NCI-H1105 treated with DMSO at 0.1 percent for 48 hours (cell line): ENCODE data around the gene NDC80.
"Not testable (repeated sequence)": the region's sequence is repeated elsewhere in the genome, so short reads cannot be mapped to it uniquely, and the experiment has no call there.

Experiments used
- DNase-seq: peaks from one replicate; lab custom pipeline; 2025; lab: John Stamatoyannopoulos, UW

NDC80 gene

DNA sequence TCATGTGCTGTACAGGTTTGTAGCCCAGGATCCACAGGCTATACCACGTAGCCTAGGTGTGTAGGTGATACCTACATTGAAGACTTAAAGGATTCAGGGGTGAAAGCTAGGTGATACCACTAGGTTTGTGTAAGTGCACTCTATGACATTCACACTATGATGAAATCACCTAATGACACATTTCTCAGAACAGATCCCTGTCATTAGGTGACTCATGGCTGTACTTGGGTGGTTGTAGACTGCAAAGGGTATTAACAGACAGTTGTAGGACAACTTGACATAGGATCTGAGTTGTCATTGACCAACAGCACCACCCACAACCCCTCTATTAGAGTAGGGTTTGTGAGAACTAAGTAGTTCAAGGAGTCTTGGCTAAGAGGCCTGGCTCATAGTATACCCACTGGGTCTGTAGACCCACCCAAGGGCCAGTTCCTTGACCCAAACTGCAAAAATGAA is 56.5 kb downstream of the NDC80 start:
- DNase-seq = no peak

DNA sequence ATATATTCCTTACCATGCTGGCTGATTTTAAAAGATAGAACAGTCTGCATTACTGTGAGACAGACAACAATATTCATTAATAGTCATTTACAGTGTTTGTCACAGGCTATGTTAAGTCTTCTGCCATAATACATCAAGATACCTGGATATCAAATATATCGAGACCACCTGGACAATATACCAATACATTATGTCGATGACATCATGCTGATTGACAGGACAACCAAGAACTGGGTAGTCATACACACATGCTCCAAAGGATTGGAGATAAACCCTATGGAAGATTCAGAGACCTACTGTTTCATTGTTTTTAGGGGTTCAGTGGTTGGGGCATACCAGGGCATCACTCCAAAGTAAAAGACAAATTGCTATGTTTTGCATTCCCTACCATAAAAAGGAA is 57.6 kb downstream of the NDC80 start:
- no peak for DNase-seq

DNA sequence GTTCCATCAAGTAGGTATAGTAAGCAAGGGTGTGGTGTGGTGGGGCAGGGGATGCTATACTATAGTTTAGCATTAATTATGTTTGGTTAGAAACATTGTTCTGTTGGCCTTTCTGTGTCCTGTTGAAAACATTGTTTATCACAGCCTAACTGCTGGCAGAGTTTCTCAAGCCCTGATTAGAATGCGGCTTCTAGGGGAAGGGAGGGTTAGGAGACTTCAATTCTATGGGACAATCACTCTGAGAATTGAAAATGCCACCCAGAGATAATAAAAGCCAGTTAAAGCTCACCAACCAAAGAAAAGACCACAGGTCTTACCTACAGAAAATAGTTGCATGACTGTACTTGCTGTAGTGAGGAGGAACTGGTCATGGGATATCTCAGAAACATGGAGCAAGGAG is 64.2 kb downstream of the NDC80 start:
- DNase-seq = no peak

DNA sequence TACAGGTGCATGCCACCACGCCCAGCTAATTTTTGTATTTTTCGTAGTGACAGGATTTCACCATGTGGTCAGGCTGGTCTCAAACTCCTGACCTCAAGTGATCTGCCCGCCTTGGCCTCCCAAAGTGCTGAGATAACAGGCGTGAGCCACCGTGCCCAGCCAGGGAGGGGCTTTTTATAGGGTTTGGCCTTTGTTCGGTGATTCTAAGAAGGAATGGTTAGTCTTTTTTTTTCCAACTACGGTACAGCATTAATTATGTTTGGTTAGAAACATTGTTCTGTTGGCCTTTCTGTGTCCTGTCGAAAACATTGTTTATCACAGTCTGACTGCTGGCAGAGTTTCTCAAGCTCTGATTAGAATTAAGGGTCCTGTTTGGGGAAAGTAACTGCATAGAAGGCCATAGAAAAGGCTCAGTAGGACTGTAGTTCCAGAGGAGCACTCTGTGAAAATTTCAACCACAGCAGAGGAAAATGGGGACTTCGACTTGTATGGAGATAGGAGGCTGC is 64.8 kb downstream of the NDC80 start:
- no peak for DNase-seq

DNA sequence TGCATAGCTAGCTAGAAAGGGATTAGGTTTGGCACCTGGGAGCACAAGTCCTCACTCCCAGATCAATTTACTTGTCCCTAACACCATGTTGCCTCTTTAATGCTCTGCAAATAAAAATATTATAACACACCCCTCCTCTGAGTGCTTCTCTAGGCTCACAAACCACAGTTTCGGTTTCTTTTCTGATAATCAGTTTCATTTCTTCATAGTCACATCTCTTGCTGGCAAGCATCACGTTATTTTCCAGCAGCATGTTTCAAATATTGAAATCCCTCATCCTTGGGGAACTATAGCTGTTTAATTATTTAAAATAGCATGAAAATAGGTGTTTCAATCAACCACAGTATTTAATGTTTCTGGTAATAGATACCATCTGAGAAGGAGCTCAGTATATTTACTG is 70.3 kb downstream of the NDC80 start:
- DNase-seq = no peak

DNA sequence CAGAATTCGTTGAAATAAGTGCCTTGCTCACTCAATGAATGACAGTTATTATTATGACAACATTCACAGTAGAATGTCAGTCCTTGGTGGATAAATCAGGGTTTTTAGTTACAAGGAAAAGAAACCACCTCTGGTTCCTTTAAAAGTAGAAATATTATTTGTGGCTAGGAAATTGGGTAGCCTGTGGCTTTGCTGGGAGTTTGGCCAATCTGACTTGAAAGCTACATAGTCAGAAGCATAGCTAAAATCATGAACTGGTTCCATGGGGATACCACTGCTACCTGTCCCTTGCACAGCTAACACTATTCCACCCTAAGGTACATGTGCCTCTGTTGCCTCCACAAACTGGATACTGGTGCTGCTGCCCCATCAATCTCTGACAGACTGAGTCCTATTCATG is 71.4 kb downstream of the NDC80 start:
- no peak for DNase-seq

DNA sequence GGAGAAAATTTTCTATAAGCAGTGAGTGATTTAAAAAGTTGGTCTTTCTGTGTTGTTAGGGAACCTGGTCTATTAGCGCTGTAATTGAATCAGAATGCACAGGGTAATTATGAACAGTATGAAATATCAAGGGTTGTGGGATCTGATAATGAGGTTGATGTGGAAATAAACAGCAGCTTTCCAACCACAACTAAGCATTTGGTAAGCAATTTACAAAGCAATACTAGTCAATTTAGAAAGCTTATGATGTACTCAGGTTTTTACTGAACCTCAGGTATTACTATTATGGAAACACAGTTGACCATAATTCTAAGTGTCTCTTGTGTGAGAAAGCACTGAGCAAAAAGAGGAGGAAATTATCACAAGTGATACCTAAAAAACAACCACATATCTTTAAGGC is 73.2 kb downstream of the NDC80 start:
- DNase-seq = no peak

DNA sequence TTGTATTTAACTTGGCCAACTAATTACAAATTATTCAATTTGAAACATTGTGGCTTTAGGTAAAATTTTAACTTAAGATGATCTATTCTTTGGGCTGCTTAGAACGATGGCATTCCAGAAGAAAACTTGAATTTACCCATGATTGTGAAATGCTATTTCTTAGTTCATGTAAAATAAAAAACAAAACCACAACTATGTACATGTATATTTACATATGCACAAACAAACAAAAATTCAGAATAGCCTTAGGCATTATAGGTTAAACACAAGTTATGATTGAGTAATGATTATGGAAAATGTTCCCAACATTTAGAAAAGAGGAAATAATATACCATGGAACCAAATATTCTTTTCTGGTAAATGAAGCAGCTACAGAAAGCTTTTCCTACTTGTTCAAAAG is 80.6 kb downstream of the NDC80 start:
- DNase-seq = no peak

DNA sequence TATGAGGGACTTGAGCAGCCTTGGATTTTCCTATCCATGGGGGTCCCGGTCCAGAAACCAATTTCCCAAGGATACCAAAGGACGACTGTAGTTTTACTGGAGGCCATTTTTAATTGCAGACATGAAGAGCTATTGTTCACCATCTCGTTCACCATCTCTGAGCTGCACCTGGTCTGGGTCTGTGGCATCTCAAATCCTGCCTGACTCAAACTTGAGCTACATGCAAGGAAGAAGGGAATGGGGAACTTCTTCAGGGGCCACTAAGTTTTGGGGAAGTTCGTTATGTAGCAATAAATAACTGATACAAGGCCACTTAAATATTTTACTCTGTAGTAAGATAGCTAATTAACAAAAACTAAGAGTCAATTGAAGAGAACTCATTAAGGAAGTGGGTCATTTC is 82.1 kb downstream of the NDC80 start:
- no peak for DNase-seq

DNA sequence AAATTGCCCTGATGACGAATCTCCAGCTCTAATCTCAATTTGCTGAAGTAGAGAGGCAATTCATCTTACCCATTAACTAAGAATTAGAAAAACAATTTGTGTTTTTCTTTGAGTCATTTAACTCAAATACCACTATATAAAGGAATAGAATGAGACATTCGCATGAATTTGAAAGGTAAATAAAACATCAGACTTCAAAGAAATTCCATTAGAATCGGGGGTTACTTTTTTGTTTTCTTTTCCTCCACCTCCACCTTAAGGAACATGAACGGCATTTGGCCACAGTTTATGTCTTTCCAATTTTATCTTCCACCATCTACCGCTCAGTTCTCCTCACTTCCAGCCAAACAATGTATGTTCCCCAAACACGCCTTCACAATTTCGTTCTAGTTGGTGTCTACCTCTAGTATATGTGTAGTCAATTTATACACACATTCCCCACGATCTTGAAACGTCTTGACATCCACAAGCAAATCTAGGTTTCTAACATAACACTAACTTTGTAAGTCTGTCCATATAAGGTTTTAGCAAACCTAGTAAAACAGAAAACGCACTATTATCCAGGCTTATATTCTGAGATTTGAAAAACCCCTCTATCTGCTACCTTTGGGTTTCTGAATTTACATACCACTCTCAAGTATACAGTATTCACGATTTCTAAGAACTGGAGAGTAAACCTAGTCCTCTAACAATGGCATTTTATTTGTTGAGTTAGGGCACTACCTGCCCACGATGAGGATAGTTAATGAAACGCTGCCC is 83.0 kb downstream of the NDC80 start:
- DNase-seq = no peak

DNA sequence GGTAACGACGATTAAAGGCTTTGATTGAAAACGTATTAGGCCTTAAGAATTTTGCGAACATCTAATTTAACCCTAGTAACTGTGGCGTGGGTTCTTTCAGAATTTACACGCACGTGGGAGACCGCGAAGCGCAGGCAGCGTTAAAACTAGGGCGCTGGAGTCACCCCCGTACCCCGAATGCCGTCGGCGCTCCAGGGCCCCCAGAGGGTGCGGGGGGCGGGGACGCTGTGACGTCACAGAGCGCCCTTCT is 83.5 kb downstream of the NDC80 start:
- no peak for DNase-seq

DNA sequence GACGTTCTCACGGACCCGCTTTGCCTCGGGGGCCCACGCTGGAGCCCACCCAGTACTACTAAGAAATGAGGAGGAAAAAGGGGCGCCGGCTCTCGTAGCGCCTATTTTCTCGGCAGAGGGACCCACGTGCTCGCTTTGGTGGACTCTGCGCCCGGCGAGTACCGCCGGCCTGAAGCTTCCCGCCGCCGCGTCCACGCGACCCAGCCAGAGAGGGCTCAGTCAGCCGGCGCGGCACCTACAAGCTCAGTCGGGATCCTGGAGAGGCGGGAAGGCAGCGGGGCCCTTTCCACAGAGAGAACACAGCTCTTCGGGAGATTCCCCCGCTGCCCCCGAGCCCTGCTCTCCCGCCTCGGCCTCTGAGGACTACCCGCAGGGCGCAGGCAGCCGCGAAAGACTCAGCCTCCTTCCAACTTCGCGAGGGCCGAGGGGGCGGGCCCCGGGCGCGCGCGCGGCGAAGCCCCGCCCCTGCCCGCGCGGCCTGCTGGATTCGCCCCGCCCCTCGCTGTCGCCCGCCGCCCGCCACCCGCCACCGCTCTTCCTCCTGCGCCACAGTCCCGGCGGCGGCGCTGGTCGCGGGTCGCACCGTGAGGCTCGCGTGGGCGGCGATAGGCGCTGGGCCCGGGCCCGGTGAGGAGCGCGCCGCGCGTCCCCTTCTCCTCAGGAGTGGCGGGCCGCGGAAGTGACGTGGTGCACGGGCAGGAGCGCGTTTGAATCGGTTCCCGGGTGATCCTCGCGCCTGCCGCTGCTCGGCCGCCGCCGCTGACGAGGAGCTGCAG is 84.0 kb downstream of the NDC80 start, which contains the start of gene SMCHD1:
Gene SMCHD1, plus strand, starts transcription at position 549 of the 776 bp plus-strand sequence. CDS start 350 bp downstream, outside the sequence.
- DNase-seq = peak; percentile 60

DNA sequence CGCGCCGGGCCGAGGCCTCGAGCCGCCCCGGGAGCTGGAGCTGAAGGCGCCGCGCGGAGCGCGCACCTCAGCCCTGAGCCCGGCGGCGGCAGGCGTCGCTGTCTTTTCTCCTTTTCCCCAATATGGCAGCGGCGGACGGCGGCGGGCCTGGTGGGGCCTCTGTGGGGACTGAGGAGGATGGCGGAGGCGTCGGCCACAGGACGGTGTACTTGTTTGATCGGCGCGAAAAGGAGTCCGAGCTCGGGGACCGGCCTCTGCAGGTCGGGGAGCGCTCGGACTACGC is 84.5 kb downstream of the NDC80 start:
- no peak for DNase-seq

DNA sequence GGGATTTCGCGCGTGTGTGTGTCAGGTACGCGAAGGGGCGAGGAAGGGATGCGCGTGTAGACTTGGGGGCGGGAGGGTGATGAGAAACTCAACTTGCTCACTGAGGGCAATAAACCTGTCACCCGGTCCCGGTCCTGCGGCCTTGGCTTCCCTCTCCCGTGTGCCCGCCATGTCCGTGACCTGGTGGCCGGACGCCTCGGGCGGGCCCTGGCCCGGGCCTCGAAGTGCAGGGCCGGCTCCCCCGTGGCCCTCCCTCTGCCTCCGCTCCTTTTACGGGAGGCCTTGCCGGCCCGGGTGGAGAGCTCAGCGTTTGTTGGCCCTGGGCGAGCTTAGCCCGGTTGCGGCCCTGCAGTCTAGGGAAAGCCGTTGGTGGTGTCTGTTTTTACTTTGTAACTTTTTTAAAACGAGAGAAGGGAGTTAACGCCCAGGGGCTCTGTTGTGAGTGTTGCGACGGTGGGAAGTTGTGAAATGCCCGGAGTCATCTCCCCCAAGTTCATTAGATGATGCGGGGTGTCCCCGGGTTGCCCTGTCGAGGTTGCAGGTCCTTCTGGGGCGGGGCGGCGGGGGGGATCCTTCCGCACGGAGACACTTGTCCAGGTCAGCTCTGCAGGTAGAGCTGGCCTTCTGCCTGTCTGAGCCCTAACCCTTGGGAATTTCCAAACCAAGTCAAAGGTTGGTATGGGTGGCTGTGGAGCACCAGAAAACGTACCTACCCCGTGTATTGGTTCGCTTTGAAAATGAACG is 85.1 kb downstream of the NDC80 start:
- DNase-seq = no peak

DNA sequence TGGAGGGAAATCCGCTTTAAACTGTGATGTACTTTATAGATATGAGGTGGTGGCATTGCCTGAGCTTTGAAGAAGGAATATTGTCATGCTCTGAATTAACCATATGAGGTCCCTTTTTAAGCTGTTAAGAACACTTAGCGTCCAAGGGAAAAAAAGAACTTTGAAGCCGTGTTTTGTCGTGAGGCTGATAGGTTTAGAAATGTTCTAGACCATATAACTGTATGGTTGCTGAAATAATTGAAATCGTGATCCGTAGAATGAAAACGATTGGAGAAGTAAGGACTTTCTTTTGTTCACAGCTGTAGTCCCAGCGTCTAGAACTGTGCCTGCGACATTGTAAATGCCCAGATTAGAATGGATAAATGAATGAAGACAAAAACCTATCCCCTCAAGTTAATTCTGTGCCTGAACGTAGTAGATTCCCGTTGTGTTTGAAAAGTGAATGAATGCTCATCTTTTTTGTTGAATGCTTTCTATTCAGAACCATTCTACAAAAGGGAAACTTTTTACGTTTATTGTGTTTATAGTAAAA is 85.7 kb downstream of the NDC80 start:
- DNase-seq = no peak

DNA sequence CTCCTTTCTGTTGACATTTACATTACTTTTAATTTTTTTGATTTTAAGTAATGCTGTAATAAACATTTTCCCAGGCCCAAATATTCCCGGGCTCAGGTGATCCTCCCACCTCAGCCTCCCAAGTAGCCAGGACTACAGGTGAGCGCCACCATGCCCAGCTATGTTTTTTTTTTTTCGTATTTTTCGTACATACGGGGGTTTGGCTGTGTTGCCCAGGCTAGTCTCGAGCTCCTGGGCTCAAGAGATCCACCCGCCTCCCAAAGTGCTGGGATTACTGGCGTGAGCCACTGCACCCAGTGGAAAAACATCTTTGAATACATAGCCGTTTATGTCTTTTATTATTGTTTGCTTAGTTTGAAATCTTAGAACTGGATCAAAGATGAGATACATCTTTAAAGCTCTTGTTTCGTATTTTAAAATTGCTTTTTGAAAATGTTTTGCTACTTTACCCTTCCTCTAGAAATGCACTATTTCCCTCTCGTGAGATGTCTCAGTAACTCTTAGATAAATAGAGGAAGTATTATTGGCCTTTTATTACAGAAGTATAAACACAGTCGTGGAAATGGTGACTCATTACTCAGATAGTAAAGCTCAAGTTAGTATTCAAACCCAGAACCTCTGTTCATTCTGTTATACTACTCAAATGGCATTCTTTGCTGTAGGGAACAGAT is 86.6 kb downstream of the NDC80 start:
- no peak for DNase-seq

DNA sequence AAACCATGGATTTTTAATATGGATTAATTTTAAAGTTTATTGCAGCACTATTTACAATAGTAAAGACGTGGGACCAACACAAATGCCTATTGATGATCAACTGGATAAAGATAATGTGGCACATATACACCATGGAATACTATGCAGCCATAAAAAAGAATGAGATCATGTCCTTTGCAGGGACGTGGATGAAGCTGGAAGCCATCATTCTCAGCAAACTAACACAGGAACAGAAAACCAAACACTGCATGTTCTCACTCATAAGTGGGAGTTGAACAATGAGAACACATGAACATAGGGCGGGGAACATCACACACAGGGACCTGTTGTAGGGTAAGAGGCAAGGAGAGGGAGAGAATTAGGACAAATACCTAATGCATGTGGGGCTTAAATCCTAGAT is 89.5 kb downstream of the NDC80 start:
- DNase-seq = not testable (repeated sequence)

DNA sequence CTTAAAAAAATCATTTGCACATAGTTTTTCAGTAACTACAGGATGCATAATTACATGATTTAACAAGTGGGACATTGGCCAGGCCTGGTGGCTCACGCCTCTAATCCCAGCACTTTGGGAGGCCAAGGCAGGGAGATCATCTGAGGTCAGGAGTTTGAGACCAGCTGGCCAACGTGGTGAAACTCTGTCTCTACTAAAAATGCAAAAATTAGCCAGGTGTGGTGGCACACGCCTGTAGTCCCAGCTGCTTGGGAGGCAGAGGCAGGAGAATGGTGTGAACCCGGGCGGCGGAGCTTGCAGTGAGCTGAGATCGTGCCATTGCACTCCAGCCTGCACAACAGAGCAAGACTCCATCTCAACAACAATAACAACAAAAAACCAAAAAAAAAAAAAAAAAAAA is 90.9 kb downstream of the NDC80 start:
- DNase-seq = not testable (repeated sequence)

DNA sequence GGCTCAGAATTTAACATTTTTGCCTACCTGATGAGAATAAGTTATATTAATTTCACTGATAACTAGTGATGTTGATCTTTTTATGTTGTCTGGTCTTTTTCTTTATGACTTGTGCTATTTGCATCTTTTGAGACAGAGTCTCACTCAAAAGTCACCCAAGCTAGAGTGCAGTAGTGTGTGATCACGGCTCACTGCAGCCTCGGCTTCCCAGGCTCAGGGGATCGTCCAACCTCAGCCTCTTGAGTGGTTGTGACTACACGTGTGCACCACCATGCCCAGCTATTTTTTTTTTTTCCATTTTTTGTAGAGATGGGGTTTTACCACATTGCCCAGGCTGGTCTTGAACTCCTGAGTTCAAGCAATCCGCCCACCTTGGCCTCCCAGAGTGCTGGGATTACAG is 91.6 kb downstream of the NDC80 start:
- no peak for DNase-seq
